ACC112 (cell line): ENCODE measurements around the gene TPRG1L.
"Not testable (repeated sequence)": the region's sequence is repeated elsewhere in the genome, so short reads cannot be mapped to it uniquely, and the experiment has no call there.

Source experiments
- H2AFZ ChIP-seq: fragments of 200-600 bp; sonication (generic); one replicate; pipeline ENCODE4 v1.6.0; 2017; ENCODE audit warnings: antibody characterized with exemption, low read length; ENCODE audit not compliant: unreplicated experiment
- H3K27ac ChIP-seq: fragments of 200-600 bp; sonication (generic); 2 replicates; pipeline ENCODE4 v1.5.1; 2014; ENCODE audit warnings: low read depth, mild to moderate bottlenecking, antibody characterized with exemption, low read length, moderate library complexity
- H3K27me3 ChIP-seq: fragments of 200-600 bp; sonication (generic); 2 replicates; pipeline ENCODE4 v1.6.1; 2014; ENCODE audit warnings: mild to moderate bottlenecking, antibody characterized with exemption, low read length, moderate library complexity, mixed read lengths; ENCODE audit not compliant: insufficient read depth
- H3K36me3 ChIP-seq: fragments of 200-600 bp; sonication (generic); 2 replicates; pipeline ENCODE4 v1.6.1; 2016; ENCODE audit warnings: mild to moderate bottlenecking, antibody characterized with exemption, low read length, moderate library complexity, mixed read lengths; ENCODE audit not compliant: insufficient read depth
- H3K4me1 ChIP-seq: fragments of 200-600 bp; sonication (generic); one replicate; pipeline ENCODE4 v1.6.1; 2016; ENCODE audit warnings: low read length, mixed read lengths; ENCODE audit not compliant: insufficient read depth, unreplicated experiment, control insufficient read depth
- H3K4me3 ChIP-seq: fragments of 200-600 bp; sonication (generic); 2 replicates; pipeline ENCODE4 v1.5.1; 2014; ENCODE audit warnings: mild to moderate bottlenecking, low read depth, low read length
- H3K79me2 ChIP-seq: fragments of 200-600 bp; sonication (generic); one replicate; pipeline ENCODE4 v1.6.0; 2016; ENCODE audit warnings: low read length; ENCODE audit not compliant: control insufficient read depth, unreplicated experiment, insufficient read depth

The TPRG1L gene

DNA sequence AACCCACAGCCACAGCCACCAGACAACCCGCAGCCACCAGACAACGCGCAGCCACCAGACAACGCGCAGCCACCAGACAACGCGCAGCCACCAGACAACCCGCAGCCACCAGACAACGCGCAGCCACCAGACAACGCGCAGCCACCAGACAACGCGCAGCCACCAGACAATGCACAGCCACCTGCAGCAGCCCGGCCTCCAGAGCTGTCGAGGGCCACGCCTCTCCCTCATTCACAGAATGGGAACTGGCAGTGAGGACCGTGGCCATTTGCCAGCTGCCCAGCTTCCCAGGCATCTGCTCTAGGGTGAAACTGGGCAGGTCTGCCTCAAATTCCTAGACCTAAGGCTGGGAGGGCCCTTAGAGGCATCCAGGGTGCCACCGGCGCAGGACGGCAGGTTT lies 41.1 kb upstream of the TPRG1L start:
- not testable (repeated sequence) for H3K79me2 ChIP-seq, H3K27ac ChIP-seq, H2AFZ ChIP-seq, H3K27me3 ChIP-seq, H3K4me3 ChIP-seq, H3K36me3 ChIP-seq, H3K4me1 ChIP-seq

DNA sequence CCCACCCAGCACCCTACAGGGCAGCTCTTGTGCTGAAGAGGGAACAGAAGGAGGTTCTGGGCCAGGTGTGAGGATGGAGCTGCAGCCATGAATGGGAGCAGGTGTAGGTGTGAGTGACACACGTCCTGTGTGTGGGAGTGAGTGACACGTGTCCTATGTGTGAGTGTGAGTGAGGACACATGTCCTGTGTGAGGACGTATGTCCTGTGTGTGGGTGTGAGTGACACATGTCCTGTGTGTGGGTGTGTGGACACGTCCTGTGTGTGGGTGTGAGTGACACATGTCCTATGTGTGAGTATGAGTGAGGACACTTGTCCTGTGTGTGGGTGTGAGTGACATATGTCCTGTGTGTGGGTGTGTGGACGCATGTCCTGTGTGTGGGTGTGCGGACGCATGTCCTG lies 39.9 kb upstream of the TPRG1L start:
- H3K4me1 ChIP-seq: no peaks in the 10 kb centered on the region
- no peaks in the 10 kb centered on the region for H3K36me3 ChIP-seq
- no peaks in the 10 kb centered on the region for H3K27me3 ChIP-seq
- no peak overlapping the region for H3K27ac ChIP-seq
- H2AFZ ChIP-seq: no peak overlapping the region
- H3K4me3 ChIP-seq: no peak overlapping the region
- H3K79me2 ChIP-seq: no peaks in the 10 kb centered on the region

DNA sequence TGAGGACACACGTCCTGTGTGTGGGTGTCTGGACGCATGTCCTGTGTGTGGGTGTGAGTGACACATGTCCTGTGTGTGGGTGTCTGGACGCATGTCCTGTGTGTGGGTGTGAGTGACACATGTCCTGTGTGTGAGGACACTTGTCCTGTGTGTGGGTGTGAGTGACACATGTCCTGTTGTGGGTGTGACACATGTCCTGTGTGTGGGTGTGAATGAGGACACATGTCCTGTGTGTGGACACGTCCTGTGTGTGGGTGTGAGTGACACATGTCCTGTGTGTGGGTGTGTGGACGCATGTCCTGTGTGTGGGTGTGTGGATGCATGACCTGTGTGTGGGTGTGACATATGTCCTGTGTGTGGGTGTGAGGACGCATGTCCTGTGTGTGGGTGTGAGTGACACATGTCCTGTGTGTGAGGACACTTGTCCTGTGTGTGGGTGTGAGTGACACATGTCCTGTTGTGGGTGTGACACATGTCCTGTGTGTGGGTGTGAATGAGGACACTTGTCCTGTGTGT lies 39.4 kb upstream of the TPRG1L start:
- not testable (repeated sequence) for H2AFZ ChIP-seq, H3K4me3 ChIP-seq, H3K27me3 ChIP-seq, H3K4me1 ChIP-seq, H3K36me3 ChIP-seq, H3K27ac ChIP-seq, H3K79me2 ChIP-seq

DNA sequence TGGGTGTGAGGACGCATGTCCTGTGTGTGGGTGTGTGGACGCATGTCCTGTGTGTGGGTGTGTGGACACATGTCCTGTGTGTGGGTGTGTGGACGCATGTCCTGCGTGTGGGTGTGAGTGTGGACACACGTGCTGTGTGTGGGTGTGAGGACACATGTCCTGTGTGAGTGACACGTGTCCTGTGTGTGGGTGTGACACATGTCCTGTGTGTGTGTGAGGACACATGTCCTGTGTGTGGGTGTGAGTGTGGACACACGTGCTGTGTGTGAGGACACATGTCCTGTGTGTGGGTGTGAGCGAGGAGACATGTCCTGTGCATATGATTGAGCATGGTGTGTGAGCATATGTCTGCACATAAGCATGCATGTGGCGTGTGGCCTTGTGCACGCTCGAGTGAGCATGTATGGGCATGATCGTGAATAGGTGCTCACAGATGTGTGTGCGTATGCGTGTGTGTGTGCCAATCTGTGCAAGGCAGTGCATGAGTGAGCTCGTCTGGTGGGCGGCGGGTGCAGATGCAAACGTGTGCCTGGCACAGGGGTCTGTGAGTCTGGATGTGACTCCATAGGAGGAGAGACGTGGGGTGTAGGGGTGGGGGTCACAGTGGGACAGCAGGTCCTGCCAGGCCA lies 38.8 kb upstream of the TPRG1L start:
- Histone ChIP-seq H3K36me3 (no peaks in the 10 kb centered on the region), H2AFZ (no peak overlapping the region), H3K27ac (no peak overlapping the region), H3K4me1 (no peaks in the 10 kb centered on the region), H3K4me3 (no peak overlapping the region), H3K27me3 (no peaks in the 10 kb centered on the region), H3K79me2 (no peaks in the 10 kb centered on the region)

DNA sequence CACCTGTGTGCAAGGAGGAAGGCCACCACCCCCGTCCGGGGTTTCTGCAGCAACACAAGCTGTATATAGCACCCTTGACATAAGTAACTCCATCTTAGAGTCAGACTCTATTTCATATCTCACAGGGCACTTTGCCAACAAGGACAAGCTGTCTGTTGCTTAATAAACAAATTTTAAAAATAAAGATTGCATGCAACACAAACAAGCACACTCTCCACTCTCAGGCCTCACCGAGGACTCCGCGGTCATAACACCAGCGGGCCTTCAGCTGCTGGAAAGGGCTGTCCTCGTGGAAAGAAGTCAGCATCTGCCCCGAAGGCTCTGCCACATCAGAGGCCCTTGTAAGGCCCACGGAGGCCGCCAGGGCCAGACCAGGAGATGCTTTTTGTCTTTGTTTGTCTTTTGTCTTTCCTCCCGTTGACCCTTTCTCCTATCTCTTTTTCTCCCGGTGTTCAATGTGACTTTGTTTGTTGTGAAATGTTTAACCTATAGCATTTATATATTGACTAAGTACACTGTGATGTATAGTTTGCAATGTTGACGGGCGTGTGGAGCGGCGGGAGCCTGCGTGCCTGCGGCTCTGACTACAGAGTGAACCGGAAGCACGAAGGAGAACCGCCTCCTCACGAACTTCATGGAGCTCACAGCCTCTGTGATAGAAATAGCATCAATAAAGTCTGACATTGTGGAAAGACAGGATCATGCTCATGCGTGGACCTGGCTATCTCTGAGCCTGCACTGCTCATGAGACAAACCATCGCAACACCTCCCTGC lies 37.6 kb upstream of the TPRG1L start:
- Histone ChIP-seq H3K27ac (no peak overlapping the region), H2AFZ (no peak overlapping the region), H3K27me3 (no peaks in the 10 kb centered on the region), H3K4me3 (no peak overlapping the region), H3K4me1 (no peaks in the 10 kb centered on the region), H3K36me3 (no peaks in the 10 kb centered on the region), H3K79me2 (no peaks in the 10 kb centered on the region)

DNA sequence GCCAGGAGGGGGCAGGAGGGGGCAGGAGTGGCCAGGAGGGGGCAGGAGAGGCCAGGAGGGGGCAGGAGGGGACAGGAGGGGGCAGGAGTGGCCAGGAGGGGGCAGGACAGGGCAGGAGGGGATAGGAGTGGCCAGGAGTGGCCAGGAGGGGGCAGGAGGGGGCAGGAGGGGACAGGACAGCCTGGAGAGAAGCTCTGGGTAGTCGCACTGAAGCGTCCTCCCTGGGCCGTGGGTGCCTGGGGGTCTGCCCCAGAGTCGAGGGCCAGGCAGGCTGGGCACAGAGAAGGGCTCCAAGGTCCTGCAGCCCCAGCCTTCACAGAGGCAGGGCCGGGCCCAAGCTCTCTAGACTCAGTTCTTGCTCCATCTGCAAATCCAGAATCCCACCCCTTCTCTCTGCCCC lies 36.4 kb upstream of the TPRG1L start:
- no peaks in the 10 kb centered on the region for H3K36me3 ChIP-seq
- no peak overlapping the region for H3K27ac ChIP-seq
- H3K79me2 ChIP-seq: no peaks in the 10 kb centered on the region
- H3K27me3 ChIP-seq: no peaks in the 10 kb centered on the region
- H2AFZ ChIP-seq: no peak overlapping the region
- no peaks in the 10 kb centered on the region for H3K4me1 ChIP-seq
- H3K4me3 ChIP-seq: no peak overlapping the region

DNA sequence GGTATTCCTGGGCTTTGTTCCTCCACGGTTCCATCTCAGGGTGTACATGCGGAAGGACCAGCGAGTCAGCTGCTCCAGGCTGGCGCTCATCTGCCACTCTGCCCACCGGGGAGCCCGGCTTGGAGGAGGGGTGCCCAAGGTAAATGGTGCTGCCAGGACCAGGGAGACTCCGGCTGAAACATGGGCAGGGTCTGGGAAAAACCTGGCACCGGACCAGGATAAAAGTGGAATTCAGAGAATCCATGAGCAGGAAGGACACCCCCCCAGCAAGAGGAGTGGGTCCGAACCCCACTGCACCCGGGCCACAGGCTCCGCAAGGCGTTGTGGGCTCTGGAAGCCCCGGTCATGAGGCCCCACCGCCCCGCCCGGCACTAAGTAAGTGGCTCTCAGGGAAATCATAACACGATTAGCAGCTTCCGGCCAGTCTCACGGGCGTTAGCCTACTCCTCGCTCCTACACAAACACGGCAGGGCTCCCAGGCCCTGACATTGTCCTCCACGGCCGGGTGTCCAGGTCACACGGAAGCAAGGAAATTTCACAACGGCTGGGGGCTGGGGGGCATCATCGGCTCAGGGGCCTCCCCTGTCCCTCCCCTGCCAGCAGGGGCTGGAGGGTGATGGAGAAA lies 34.6 kb upstream of the TPRG1L start:
- no peak overlapping the region for H3K4me3 ChIP-seq
- H3K27ac ChIP-seq: no peak overlapping the region
- no peaks in the 10 kb centered on the region for H3K27me3 ChIP-seq
- H3K36me3 ChIP-seq: no peaks in the 10 kb centered on the region
- H3K4me1 ChIP-seq: no peaks in the 10 kb centered on the region
- H2AFZ ChIP-seq: no peak overlapping the region
- H3K79me2 ChIP-seq: no peaks in the 10 kb centered on the region

DNA sequence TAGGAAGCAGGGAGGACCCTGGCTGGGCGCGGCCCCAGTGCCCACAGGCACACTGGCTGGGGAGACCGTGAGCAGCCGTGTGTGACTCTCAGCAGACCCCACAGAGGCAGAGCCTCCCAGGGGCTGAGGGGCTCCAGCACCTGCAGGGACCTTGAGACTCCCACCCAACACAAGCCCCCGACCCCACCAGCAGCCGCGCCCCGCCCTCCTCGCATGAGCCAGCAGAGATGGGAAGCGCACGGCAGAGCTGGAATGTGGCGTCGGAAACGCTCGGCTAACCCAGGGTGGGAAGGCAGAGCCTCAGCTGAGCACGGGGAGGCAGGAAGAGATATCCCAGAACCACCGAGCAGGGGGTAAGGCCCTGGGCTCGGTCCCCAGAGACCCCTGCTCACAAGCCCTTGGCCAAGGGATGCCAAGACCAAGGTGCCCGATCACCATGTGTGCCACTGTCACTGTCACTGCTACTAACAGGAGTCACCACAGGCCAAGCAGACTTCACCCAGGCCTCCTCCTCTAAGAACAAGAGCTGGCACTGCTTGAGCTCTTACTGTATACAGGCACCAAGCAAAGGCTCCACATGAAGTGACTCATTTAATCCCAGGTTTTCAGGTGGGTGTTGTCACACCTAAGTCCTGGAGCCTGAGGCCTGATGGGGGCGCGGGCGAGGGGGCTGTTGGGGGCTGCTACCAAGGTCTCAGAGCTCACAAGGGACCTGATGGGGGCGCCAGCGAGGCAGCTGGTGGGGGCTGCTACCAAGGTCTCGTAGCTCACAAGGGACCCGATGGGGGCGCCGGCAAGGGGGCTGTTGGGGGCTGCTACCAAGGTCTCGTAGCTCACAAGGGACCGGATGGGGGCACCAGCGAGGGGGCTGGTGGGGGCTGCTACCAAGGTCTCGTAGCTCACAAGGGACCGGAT lies 33.6 kb upstream of the TPRG1L start:
- H3K79me2 ChIP-seq: no peaks in the 10 kb centered on the region
- no peak overlapping the region for H3K27ac ChIP-seq
- H3K27me3 ChIP-seq: no peaks in the 10 kb centered on the region
- H3K4me3 ChIP-seq: no peak overlapping the region
- no peak overlapping the region for H2AFZ ChIP-seq
- H3K36me3 ChIP-seq: no peaks in the 10 kb centered on the region
- H3K4me1 ChIP-seq: no peaks in the 10 kb centered on the region

DNA sequence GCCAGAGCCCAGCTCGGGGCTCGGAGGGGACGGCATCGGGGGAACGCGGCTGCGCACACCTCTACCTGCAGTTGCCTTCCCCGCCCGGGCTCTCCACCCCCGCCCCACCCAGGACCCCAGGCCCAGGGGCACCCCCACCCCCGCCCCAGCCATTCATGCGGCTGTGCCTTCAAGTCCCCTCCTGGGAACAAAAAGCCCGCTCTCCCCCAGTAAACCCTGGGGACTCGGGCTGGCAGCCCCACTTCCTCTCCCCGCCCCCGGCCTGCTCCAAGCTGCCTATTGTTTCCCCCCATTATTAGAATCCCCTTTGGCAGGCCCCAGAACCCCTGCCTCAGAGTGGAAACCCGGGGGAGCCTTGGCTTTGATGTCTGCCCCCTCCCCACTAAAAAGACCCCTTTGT lies 31.5 kb upstream of the TPRG1L start:
- Histone ChIP-seq H3K27me3 (no peaks in the 10 kb centered on the region), H3K79me2 (no peaks in the 10 kb centered on the region), H3K27ac (no peak overlapping the region), H3K4me3 (no peak overlapping the region), H2AFZ (no peak overlapping the region), H3K4me1 (no peaks in the 10 kb centered on the region), H3K36me3 (no peaks in the 10 kb centered on the region)

DNA sequence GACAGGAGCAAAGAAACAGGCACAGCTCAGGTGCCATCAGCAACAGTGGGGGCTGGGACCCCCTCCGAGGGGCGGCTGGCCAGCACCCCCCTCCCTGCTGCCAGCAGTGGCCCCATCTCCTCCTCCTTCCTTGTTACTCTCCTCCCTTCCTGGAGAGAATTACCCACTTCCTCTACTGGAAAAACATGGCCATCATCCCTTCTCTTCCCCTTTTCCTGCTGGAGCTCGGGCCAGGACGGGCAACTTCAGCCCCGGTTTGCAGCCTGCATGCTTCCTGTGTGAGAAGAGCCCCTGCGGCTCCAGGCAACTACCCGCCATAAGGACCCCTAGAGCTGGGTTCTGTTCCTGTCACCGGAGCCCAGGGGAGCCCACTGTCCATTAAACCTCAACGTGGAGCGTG lies 31.1 kb upstream of the TPRG1L start:
- H3K27ac ChIP-seq: no peak overlapping the region
- H3K79me2 ChIP-seq: no peaks in the 10 kb centered on the region
- no peaks in the 10 kb centered on the region for H3K27me3 ChIP-seq
- no peak overlapping the region for H3K4me3 ChIP-seq
- no peaks in the 10 kb centered on the region for H3K36me3 ChIP-seq
- no peak overlapping the region for H2AFZ ChIP-seq
- H3K4me1 ChIP-seq: no peaks in the 10 kb centered on the region
